Central memory CD8-positive, alpha-beta T cell (primary cell): Measurements from ENCODE around the gene TNFRSF19.

Source experiments
- ATAC-seq: fragments of 150-1000 bp; cut with Tn5 transposase; replicated peaks from 2 replicates; pipeline ENCODE4 v1.10.0; 2022; ENCODE audit warnings: mild to moderate bottlenecking, moderate FRiP score, moderate number of reproducible peaks; ENCODE audit not compliant: poor library complexity, severe bottlenecking; ENCODE audit errors: extremely low read depth
- DNase-seq, 2 donors: peaks; one replicate each; pipeline ENCODE4 v3.0.0; 2021; ENCODE audit warnings: low spot score in 2 of 2
- H3K27ac Mint-ChIP-seq: one replicate; pipeline ENCODE4 v1.8.0; 2022; ENCODE audit warnings: low read depth, mild to moderate bottlenecking, moderate library complexity, mixed read lengths
- H3K27me3 Mint-ChIP-seq: one replicate; pipeline ENCODE4 v1.8.0; 2022; ENCODE audit warnings: mixed read lengths
- H3K36me3 Mint-ChIP-seq: one replicate; pipeline ENCODE4 v1.8.0; 2022; ENCODE audit warnings: mild to moderate bottlenecking, moderate library complexity, mixed read lengths; ENCODE audit not compliant: insufficient read depth
- H3K4me1 Mint-ChIP-seq: one replicate; pipeline ENCODE4 v1.8.0; 2022; ENCODE audit warnings: mixed read lengths
- H3K4me3 Mint-ChIP-seq: one replicate; pipeline ENCODE4 v1.8.0; 2022; ENCODE audit warnings: mild to moderate bottlenecking, moderate library complexity, mixed read lengths
- H3K9me3 Mint-ChIP-seq: one replicate; pipeline ENCODE4 v1.8.0; 2022; ENCODE audit warnings: mixed read lengths

The TNFRSF19 gene

DNA sequence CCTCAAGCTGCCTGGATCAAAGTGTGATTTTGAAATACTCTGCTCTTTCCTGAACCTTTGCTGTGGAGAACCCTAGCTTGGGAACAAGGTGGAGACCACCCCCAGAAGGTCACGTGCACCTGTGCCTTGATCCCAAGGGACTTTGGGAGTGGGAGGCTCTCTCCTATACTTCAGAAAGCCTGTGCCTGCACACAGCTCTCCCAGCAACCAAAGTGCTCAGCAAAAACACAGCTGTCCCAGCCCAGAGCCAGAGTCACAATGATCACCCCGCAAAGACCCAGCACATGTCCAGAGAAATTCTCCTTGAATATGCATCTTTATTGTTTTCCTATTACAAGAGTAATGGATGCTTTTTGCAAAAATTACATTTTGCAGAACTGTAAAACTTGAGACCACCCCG lies 43.4 kb downstream of the TNFRSF19 start:
- no peak overlapping the region for H3K27ac Mint-ChIP-seq
- no peak for DNase-seq
- no peaks in the 10 kb centered on the region for H3K36me3 Mint-ChIP-seq
- ATAC-seq, result no peak
- no peaks in the 10 kb centered on the region for H3K9me3 Mint-ChIP-seq
- no peak overlapping the region for H3K4me3 Mint-ChIP-seq
- peaks cover 71% of the 10 kb centered on the region for H3K27me3 Mint-ChIP-seq
- H3K4me1 Mint-ChIP-seq, result no peaks in the 10 kb centered on the region

DNA sequence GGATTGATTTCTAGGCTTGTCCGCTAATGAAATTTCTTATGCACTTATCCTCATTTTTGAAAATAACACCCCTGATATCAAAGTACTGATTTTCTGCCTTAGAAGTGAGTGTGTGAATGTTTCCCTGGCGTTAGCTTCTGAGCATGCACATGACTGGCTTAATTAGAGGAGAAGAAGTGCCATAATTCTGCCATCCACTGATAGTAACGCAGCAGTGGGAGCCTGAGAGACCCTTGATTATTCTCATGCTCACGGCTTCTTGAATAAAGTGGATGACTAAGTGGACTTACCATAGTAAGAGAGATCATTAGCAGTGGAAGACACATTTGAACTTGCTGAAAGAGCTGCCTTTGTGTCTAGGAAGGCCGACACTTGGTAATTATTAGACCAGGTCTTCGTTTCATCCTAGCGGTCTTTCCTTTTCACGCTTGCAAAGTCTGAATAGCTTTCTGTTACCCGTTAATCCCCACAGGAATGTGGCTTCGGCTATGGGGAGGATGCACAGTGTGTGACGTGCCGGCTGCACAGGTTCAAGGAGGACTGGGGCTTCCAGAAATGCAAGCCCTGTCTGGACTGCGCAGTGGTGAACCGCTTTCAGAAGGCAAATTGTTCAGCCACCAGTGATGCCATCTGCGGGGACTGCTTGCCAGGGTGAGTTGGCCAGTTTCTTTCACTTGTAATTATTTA lies 45.3 kb downstream of the TNFRSF19 start:
- H3K27me3 Mint-ChIP-seq, result peaks cover 53% of the 10 kb centered on the region
- no peak overlapping the region for H3K4me3 Mint-ChIP-seq
- DNase-seq (no peak), ATAC-seq (no peak)
- no peaks in the 10 kb centered on the region for H3K36me3 Mint-ChIP-seq
- H3K4me1 Mint-ChIP-seq, result no peaks in the 10 kb centered on the region
- no peaks in the 10 kb centered on the region for H3K9me3 Mint-ChIP-seq
- no peak overlapping the region for H3K27ac Mint-ChIP-seq

DNA sequence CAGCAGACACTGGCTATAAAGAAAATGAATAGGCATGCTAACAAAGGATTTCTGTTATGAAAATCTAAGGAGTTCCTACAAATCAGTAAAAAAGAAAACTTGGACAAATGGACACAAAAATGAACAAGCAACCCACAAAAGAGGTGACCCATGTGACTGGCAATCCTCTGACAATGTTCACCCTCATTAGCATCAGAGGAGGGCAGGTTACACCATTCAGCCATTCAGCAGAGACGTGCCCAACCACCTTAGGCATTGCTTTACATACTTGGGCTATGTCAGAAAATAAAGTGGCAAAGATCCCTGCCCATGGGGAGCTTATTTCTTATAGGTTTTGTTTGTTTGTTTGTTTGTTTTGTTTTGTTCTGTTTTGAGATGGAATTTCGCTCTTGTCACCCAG lies 46.0 kb downstream of the TNFRSF19 start:
- Mint-ChIP-seq H3K9me3 (no peaks in the 10 kb centered on the region), H3K36me3 (no peaks in the 10 kb centered on the region), H3K4me3 (no peak overlapping the region), H3K4me1 (no peaks in the 10 kb centered on the region), H3K27ac (no peak overlapping the region), H3K27me3 (peaks cover 46% of the 10 kb centered on the region)
- ATAC-seq (no peak), DNase-seq (no peak)

DNA sequence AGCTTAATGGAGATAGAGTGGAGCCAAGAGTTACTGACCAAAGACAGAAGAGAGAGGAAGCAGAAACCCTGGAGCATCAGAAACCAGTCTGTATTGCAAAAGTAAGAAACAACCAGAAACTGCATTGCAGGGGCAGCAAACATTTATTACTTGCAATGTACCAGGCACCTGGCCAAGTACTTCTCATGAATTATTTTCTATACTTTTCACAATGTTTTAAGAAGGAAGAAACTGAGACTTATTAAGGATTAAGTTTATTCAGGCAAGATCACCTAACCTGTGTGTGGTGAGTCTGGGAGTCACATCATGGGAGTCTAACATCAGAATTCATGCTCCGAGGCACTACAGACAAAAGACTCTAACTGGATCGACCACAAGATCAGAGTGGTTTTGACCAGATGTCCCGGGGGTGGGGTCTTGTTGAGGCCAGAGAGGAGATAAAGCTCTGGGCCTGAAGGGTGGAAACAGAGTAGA lies 47.4 kb downstream of the TNFRSF19 start:
- Mint-ChIP-seq H3K9me3 (no peaks in the 10 kb centered on the region), H3K27me3 (peaks cover 35% of the 10 kb centered on the region), H3K4me1 (no peaks in the 10 kb centered on the region), H3K4me3 (no peak overlapping the region), H3K27ac (no peak overlapping the region), H3K36me3 (no peaks in the 10 kb centered on the region)
- ATAC-seq (no peak), DNase-seq (no peak)

DNA sequence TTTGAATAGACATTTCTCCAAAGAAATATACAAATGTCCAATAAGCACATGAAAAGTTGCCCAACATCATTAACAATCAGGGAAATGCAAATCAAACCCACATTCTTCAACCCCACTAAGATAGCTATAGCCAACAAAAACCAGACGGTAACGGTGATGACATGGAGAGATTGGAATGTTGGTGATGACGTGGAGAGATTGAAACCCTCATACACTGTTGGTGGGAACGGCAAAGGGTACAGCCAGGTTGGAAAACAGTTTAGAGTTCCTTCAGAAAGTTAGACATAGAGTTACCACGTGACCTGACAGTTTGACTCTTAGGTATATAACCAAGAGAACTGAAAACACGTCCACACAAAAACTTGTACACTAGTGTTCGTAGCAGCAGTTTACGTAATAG lies 48.1 kb downstream of the TNFRSF19 start:
- H3K4me3 Mint-ChIP-seq, result no peak overlapping the region
- no peak for ATAC-seq
- no peaks in the 10 kb centered on the region for H3K36me3 Mint-ChIP-seq
- H3K27me3 Mint-ChIP-seq, result peaks cover 31% of the 10 kb centered on the region
- H3K9me3 Mint-ChIP-seq, result no peaks in the 10 kb centered on the region
- DNase-seq, result no peak
- H3K27ac Mint-ChIP-seq, result no peak overlapping the region
- H3K4me1 Mint-ChIP-seq, result no peaks in the 10 kb centered on the region

DNA sequence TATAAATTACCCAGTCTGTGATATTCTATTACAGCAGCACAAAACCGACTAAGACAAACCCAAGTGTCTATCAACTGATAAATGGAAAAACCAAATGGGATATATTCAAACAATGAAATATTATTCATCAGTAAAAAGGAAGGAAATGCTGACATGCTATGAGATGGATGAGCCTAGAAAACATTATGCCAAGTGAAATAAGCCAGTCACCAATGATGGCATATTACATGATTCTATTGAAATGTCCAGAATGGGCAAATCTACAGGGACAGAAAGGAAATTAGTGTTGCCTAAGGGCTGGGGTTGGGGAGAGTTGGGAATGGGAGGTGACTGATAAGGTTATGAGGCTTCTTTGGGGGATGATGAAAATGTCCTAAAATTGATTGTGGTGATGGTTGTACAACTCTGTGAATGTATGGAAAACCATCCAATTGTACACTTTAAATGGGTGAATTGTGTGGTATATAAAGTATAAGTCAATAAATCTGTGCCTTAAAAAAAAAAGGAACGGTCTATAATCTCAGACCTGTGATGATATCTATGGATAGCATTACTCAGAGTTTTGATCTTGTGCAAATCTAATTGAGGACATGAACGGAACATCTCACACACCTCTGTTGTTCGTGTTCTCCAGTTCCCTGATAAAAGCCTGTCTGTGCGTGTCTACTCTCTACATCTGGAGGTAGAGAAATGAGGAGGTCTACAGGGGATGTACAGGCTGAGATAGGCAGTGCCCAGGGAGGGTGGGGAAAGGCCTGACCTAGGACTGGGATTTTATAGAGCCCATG lies 49.0 kb downstream of the TNFRSF19 start:
- no peak for DNase-seq
- Mint-ChIP-seq H3K27ac (no peak overlapping the region), H3K4me3 (no peak overlapping the region), H3K4me1 (no peaks in the 10 kb centered on the region), H3K36me3 (no peaks in the 10 kb centered on the region), H3K27me3 (peaks cover 30% of the 10 kb centered on the region), H3K9me3 (no peaks in the 10 kb centered on the region)
- ATAC-seq, result no peak

DNA sequence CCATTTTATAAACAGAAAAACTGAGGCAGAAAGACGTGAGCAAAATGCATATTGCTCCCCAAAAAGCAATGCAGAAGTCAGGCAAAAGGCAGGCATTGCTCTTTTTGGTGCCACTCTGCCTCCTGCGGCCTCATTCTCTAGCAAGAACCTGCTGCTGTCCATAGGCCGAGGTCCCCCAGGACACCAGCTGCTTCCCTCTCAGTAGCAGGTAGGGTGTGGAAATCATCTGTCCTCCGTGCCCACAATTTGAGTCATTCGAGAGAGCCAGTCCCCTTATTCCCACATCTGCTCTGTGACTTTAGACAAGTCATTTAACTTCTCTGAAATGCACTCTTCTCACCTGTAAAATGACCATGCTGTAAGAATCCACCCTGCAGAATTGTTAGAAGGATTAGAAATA lies 50.0 kb downstream of the TNFRSF19 start:
- DNase-seq (no peak), ATAC-seq (no peak)
- Mint-ChIP-seq H3K9me3 (no peaks in the 10 kb centered on the region), H3K4me3 (no peak overlapping the region), H3K4me1 (no peaks in the 10 kb centered on the region), H3K36me3 (no peaks in the 10 kb centered on the region), H3K27ac (no peak overlapping the region), H3K27me3 (peaks cover 29% of the 10 kb centered on the region)

DNA sequence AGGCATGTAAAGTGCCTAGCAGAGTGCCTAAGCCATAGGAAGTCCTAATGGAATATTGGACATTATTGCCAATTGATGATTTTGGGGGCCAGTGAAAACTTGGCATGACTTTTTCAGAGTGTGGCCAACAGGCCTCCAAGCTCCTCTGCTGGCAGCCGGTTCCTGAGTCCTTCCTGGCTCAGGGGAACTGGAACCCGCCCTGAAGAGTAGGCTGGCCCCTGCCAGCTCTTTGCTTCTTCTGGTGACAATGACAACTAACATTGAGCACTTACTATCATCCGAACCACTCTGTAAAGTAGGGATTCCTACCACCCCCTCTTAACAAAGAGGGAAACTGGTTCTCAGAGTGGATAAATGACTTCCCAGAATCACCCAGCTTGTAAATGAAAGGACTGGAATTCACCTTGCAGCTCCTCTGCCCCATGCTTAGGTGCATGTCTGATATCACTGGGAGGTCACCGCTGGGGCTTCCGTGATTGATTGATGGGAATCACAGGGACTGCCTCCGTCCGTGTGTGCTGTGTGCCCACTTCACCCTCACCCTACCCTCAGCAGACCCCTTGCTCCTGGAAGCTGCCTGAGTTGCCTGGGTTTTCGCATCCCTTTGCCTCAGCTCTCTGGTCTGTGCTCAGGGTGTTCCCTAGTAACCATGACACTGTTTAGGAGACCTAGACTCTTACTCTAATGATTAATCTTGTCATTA lies 50.6 kb downstream of the TNFRSF19 start:
- H3K27ac Mint-ChIP-seq, result no peak overlapping the region
- H3K4me1 Mint-ChIP-seq, result no peaks in the 10 kb centered on the region
- no peaks in the 10 kb centered on the region for H3K36me3 Mint-ChIP-seq
- DNase-seq (no peak), ATAC-seq (no peak)
- no peak overlapping the region for H3K4me3 Mint-ChIP-seq
- H3K9me3 Mint-ChIP-seq, result no peaks in the 10 kb centered on the region
- peaks cover 29% of the 10 kb centered on the region for H3K27me3 Mint-ChIP-seq

DNA sequence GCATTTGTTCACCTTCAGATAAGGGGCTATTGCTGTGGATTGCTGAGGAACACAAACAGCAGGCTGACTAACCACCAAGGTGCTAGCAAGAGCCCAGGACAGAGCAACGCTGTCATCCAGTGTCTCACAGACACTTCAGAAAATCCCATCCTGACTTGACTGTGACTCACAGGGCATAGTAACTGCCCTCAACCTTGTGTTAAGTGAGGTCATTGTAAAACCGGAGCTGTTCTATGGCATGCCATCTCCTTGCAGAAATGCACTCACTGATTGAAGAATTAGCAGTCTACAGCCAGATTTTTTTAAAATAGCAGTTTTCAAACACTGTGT lies 51.1 kb downstream of the TNFRSF19 start:
- Mint-ChIP-seq H3K9me3 (no peaks in the 10 kb centered on the region), H3K4me1 (no peaks in the 10 kb centered on the region), H3K27me3 (peaks cover 33% of the 10 kb centered on the region), H3K36me3 (peaks cover 2% of the 10 kb centered on the region), H3K4me3 (no peak overlapping the region), H3K27ac (no peak overlapping the region)
- no peak for DNase-seq
- no peak for ATAC-seq

DNA sequence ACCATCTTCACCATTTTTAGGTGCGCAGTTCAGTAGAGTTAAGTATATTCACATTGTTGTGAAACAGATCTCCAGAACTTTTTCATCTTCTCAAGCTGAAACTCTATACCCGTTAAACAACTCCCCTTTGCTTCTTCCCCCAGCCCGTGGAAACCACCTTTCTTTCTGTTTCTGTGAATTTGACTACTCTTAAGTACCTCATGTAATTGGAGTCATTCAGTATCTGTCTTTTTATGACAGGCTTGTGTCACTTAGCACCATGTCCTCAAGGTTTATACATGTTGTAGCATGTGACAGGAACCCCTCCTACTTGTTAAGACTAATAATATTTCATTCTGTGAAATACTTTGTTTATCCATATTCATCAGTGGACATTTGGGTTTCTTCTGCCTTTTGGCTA lies 52.8 kb downstream of the TNFRSF19 start:
- Mint-ChIP-seq H3K9me3 (no peaks in the 10 kb centered on the region), H3K27me3 (peaks cover 34% of the 10 kb centered on the region), H3K36me3 (peaks cover 2% of the 10 kb centered on the region), H3K4me3 (no peak overlapping the region), H3K27ac (no peak overlapping the region), H3K4me1 (no peaks in the 10 kb centered on the region)
- ATAC-seq (no peak), DNase-seq (no peak)

DNA sequence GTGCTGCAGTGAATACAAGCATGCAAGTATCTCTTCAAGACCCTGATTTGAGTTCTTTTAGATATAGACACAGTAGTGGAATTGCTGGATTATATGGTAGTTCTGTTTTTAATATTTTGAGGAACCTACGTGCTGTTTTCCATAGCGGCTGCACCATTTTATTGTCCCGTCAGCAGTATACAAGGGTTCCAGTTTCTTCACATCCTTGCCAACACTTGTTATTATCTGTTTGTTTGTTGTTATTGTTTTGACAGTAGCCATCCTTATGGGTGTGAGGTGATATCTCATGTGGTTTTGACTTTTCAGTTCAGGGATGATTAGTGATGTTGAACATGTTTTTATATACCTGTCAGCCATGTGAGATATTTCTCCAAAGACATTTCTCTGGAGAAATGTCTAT lies 53.2 kb downstream of the TNFRSF19 start:
- H3K4me1 Mint-ChIP-seq, result no peaks in the 10 kb centered on the region
- peaks cover 34% of the 10 kb centered on the region for H3K27me3 Mint-ChIP-seq
- no peak for DNase-seq
- no peak overlapping the region for H3K27ac Mint-ChIP-seq
- no peak for ATAC-seq
- no peak overlapping the region for H3K4me3 Mint-ChIP-seq
- H3K9me3 Mint-ChIP-seq, result no peaks in the 10 kb centered on the region
- peaks cover 2% of the 10 kb centered on the region for H3K36me3 Mint-ChIP-seq

DNA sequence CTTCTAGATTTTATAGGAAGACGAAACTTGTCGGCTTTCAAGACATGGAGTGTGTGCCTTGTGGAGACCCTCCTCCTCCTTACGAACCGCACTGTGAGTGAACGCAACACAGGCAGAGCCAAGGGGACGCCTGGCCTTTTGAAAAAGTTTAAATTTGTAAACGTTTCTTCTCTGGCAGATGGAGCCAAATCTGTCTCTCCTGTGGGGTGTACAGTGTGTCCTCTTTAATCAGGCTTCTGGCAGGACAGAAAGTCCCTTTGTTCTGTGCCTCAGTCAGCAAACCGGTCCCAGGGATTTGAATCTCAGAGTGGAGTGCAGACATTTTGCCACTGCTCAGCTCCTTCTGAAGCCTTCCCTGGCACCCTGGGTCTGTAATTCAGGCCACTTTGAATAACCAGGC lies 56.5 kb downstream of the TNFRSF19 start:
- no peaks in the 10 kb centered on the region for H3K4me1 Mint-ChIP-seq
- peaks cover 57% of the 10 kb centered on the region for H3K27me3 Mint-ChIP-seq
- DNase-seq, result no peak
- no peaks in the 10 kb centered on the region for H3K9me3 Mint-ChIP-seq
- peaks cover 2% of the 10 kb centered on the region for H3K36me3 Mint-ChIP-seq
- no peak for ATAC-seq
- H3K4me3 Mint-ChIP-seq, result no peak overlapping the region
- no peak overlapping the region for H3K27ac Mint-ChIP-seq

DNA sequence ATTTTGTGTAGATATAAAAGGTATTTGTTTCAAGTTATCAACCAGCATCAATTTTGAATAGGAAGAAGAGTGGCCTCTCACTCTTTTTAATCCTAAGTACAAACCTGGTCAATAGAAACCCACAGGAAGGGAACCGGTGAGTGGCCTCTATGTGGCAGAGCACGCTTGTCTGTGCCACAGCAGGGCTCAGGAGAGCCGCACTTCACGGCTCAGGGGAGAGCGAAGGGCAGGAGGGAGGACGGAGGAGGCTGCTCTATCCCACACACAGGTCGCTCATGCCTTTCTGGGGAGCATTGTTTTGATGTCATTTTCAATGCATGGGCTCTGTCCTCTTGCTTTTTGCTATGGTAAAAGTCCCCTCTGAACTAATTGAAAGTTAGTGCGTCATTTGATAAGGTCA lies 57.2 kb downstream of the TNFRSF19 start:
- DNase-seq (no peak), ATAC-seq (no peak)
- no peaks in the 10 kb centered on the region for H3K9me3 Mint-ChIP-seq
- no peak overlapping the region for H3K27ac Mint-ChIP-seq
- no peaks in the 10 kb centered on the region for H3K4me1 Mint-ChIP-seq
- peaks cover 62% of the 10 kb centered on the region for H3K27me3 Mint-ChIP-seq
- no peak overlapping the region for H3K4me3 Mint-ChIP-seq
- H3K36me3 Mint-ChIP-seq, result peaks cover 2% of the 10 kb centered on the region
